Spleen (tissue), 7 donors: ENCODE measurements around the gene CRK.

Experiments
- POLR2AphosphoS5 ChIP-seq, 3 donors: sonication (generic); formaldehyde crosslinking; IDR thresholded peaks; one replicate each; pipeline ENCODE4 v1.5.1; 2017; ENCODE audit warnings: antibody characterized with exemption in 3 of 3
- TF ChIP-seq, protein P1 (sequence below), 11 experiments: fragments of 200-600 bp in 7 of 11; fragments of 450-650 bp in 4 of 11; sonication (generic) in 4 of 11; IDR thresholded peaks in 8 of 11; conservative IDR thresholded peaks in 3 of 11; 1 replicate in 7 of 11; 2 replicates in 4 of 11; pipeline versions ENCODE4 v1.4.0 to v1.8.0; 2016 to 2021; ENCODE audit warnings: antibody characterized with exemption in 11 of 11, inconsistent platforms in 4 of 11, mild to moderate bottlenecking in 1 of 11
- donor health status: DM: no; HTN: no; CAD: no; lungs with moderate emphysema.
- donor health status: DM: no; HTN: no; CAD: no.
- donor health status: DM: no; HTN: no; CAD: no.

DNA sequence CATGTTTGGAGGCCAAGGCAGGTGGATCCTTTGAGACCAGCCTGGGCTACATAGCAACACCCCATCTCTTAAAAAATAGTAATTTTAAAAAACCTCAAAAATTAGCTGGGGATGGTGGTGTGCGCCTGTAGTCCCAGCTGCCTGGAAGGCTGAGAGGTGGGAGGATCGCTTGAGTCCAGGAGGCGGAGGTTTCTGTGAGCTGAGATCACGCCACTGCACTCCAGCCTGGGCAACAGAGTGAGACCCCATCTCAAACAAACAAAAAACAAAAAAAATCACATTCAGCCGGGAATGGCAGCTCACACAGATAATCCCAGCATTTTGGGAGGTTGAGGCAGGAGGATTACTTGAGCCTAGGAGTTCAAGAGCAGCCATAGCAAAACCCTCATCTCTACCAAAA lies 39.6 kb downstream of the CRK start:
- TF ChIP-seq, protein P1, sequence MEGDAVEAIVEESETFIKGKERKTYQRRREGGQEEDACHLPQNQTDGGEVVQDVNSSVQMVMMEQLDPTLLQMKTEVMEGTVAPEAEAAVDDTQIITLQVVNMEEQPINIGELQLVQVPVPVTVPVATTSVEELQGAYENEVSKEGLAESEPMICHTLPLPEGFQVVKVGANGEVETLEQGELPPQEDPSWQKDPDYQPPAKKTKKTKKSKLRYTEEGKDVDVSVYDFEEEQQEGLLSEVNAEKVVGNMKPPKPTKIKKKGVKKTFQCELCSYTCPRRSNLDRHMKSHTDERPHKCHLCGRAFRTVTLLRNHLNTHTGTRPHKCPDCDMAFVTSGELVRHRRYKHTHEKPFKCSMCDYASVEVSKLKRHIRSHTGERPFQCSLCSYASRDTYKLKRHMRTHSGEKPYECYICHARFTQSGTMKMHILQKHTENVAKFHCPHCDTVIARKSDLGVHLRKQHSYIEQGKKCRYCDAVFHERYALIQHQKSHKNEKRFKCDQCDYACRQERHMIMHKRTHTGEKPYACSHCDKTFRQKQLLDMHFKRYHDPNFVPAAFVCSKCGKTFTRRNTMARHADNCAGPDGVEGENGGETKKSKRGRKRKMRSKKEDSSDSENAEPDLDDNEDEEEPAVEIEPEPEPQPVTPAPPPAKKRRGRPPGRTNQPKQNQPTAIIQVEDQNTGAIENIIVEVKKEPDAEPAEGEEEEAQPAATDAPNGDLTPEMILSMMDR (IDR thresholded peaks at IDR 0.05 in 8 of 11, conservative IDR thresholded peaks at IDR 0.05 in 3 of 11): no peak
- no peak for TF ChIP-seq POLR2AphosphoS5 (IDR thresholded peaks at IDR 0.05)
